CD14-positive monocyte (primary cell): ENCODE measurements around the gene PPFIBP2. TPM values are rescaled to one million over a fixed set of nuclear protein-coding genes. Genes with fewer than 3 reads are reported as not detected.

Experiments
- DNase-seq, 3 donors: peaks; one replicate each; pipeline ENCODE4 v3.0.0-alpha.2; 2011 to 2022
- H2AFZ ChIP-seq: 2 replicates; pipeline ENCODE4 v1.6.0; 2012; ENCODE audit warnings: mild to moderate bottlenecking, low read depth, low read length, inconsistent platforms; ENCODE audit not compliant: insufficient read depth, poor library complexity, severe bottlenecking
- H3K27ac ChIP-seq, 2 donors: 1 replicate in 1 of 2; 2 replicates in 1 of 2; pipeline ENCODE4 v1.5.1; 2012 to 2013; ENCODE audit warnings: low read length in 2 of 2, control low read depth in 1 of 2, inconsistent platforms in 1 of 2, low read depth in 1 of 2, mild to moderate bottlenecking in 1 of 2
- H3K27me3 ChIP-seq, 2 donors: one replicate each; pipeline versions ENCODE4 v1.6.0 to v1.6.1; 2011 to 2013; ENCODE audit warnings: low read length in 2 of 2; ENCODE audit not compliant: control insufficient read depth in 2 of 2, insufficient read depth in 2 of 2
- H3K36me3 ChIP-seq, 2 donors: replicated peaks in 1 of 2; 1 replicate in 1 of 2; 2 replicates in 1 of 2; pipeline versions ENCODE4 v1.5.1 to v1.6.1; 2012 to 2013; ENCODE audit warnings: low read length in 2 of 2, control low read depth in 1 of 2, inconsistent platforms in 1 of 2, mild to moderate bottlenecking in 1 of 2; ENCODE audit not compliant: insufficient read depth in 2 of 2, control insufficient read depth in 1 of 2
- H3K4me1 ChIP-seq, 2 donors: 1 replicate in 1 of 2; 2 replicates in 1 of 2; pipeline versions ENCODE4 v1.5.1 to v1.6.1; 2012 to 2013; ENCODE audit warnings: low read length in 2 of 2, control low read depth in 1 of 2, inconsistent platforms in 1 of 2, mild to moderate bottlenecking in 1 of 2, moderate library complexity in 1 of 2; ENCODE audit not compliant: insufficient read depth in 2 of 2, control insufficient read depth in 1 of 2
- H3K4me2 ChIP-seq: replicated peaks from 2 replicates; pipeline ENCODE3; 2012; ENCODE audit warnings: low read length, moderate library complexity, mild to moderate bottlenecking; ENCODE audit not compliant: poor library complexity, severe bottlenecking; ENCODE audit errors: extremely low read depth
- H3K4me3 ChIP-seq, 3 experiments: fragments of 200-600 bp in 1 of 3; sonication (generic) in 1 of 3; replicated peaks in 1 of 3; 1 replicate in 2 of 3; 2 replicates in 1 of 3; pipeline ENCODE4 v1.5.1; 2011 to 2013; ENCODE audit warnings: low read length in 3 of 3, mild to moderate bottlenecking in 3 of 3, control low read depth in 2 of 3, low read depth in 2 of 3, inconsistent platforms in 1 of 3, moderate library complexity in 1 of 3
- H3K79me2 ChIP-seq: 2 replicates; pipeline ENCODE4 v1.6.0; 2012; ENCODE audit warnings: mild to moderate bottlenecking, control low read depth, inconsistent platforms, low read length, moderate library complexity; ENCODE audit not compliant: insufficient read depth
- H3K9ac ChIP-seq: 2 replicates; pipeline ENCODE4 v1.6.0; 2017; ENCODE audit warnings: low read length, mild to moderate bottlenecking; ENCODE audit not compliant: insufficient read depth, poor library complexity, severe bottlenecking
- H3K9me3 ChIP-seq, 2 donors: replicated peaks in 1 of 2; 1 replicate in 1 of 2; 2 replicates in 1 of 2; pipeline versions ENCODE4 v1.5.1 to v1.6.1; 2012 to 2013; ENCODE audit warnings: low read length in 2 of 2, control low read depth in 1 of 2; ENCODE audit not compliant: control insufficient read depth in 1 of 2, insufficient read depth in 1 of 2
- H4K20me1 ChIP-seq: 2 replicates; pipeline ENCODE4 v1.6.0; 2012; ENCODE audit warnings: mild to moderate bottlenecking, low read length, control low read depth, moderate library complexity; ENCODE audit not compliant: insufficient read depth
- H3K27ac Mint-ChIP-seq, 7 donors: one replicate each; pipeline ENCODE4 v1.8.0; 2020; ENCODE audit warnings: mild to moderate bottlenecking in 7 of 7, mixed read lengths in 7 of 7, moderate library complexity in 6 of 7, inconsistent platforms in 2 of 7
- H3K27me3 Mint-ChIP-seq, 3 donors: one replicate each; pipeline ENCODE4 v1.8.0; 2021 to 2022; ENCODE audit warnings: low read depth in 3 of 3, mild to moderate bottlenecking in 3 of 3, mixed read lengths in 3 of 3, moderate library complexity in 3 of 3, inconsistent platforms in 1 of 3
- H3K36me3 Mint-ChIP-seq, 2 donors: one replicate each; pipeline ENCODE4 v1.8.0; 2020; ENCODE audit warnings: mixed read lengths in 2 of 2, inconsistent platforms in 1 of 2, mild to moderate bottlenecking in 1 of 2
- H3K4me1 Mint-ChIP-seq: one replicate; pipeline ENCODE4 v1.8.0; 2020; ENCODE audit warnings: mild to moderate bottlenecking, mixed read lengths
- H3K4me3 Mint-ChIP-seq, 2 donors: one replicate each; pipeline ENCODE4 v1.8.0; 2020; ENCODE audit warnings: mild to moderate bottlenecking in 2 of 2, mixed read lengths in 2 of 2, moderate library complexity in 1 of 2
- H3K9me3 Mint-ChIP-seq, 7 donors: one replicate each; pipeline ENCODE4 v1.8.0; 2020 to 2022; ENCODE audit warnings: mixed read lengths in 7 of 7, mild to moderate bottlenecking in 6 of 7, moderate library complexity in 6 of 7, inconsistent platforms in 2 of 7
- WGBS: methylation state at CpG from one replicate; pipeline ENCODE4 v1.1.5; 2013; ENCODE audit warnings: missing lambda C conversion rate; ENCODE audit not compliant: insufficient coverage; 5-methylcytosine and 5-hydroxymethylcytosine counted together
- intact Hi-C, 2 donors: fragments of 100-400 bp; cut with micrococcal nuclease; formaldehyde crosslinking; loops; one replicate each; pipeline versions ENCODE4 v1.15.0 to v1.15.1; 2023
- polyA plus RNA-seq, 3 donors: library from polyadenylated mRNA; depleted of rRNA in 1 of 3; unstranded in 2 of 3; stranded (reverse) in 1 of 3; fragments of 300-500 nt in 2 of 3; fragments of >200 nt in 1 of 3; fragmentation: Illumina TruSeq in 2 of 3; gene quantifications; 1 replicate in 2 of 3; 2 replicates in 1 of 3; pipeline ENCODE4 v1.2.3, GENCODE V29; 2012 to 2021
- TF ChIP-seq, protein P1 (sequence below): fragments of 200-600 bp; IDR thresholded peaks from one replicate; pipeline ENCODE4 v1.8.0; 2022; ENCODE audit warnings: antibody characterized with exemption, mild to moderate bottlenecking

The PPFIBP2 gene
- polyA plus RNA-seq, 3 donors = 5.9 to 41.6 (median 8.6) TPM

DNA sequence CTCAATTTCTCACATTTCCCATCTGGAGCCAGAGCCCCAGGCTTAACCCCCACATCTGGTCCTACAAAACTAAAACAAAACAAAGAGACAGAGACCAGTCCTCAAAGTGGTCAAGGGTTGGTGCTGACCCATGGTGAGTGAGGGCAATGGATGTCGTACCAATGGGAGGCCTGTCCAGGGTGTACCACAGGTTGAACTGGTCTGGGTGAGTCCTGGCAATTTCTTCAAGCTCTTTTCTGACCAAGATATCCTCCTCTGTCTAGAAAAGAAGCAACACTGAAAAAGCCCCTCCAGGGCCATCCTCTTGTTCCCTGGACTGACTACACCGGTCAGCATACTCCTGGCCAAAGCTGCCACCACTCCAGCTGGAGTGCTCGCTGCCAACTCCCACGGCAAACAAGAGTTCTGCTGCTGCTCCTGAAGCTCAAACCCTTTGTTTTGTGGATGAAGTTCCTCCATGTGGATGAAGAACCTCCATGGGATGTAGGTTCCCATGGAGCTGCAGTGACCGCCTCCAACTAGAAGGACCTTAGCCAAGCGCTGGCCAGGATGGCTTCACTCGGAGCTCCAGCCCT is 152.6 kb downstream of the PPFIBP2 start:
- Mint-ChIP-seq H3K9me3 (peaks cover 0 to 1% (median 0%) of the 10 kb centered on the region in 7 donors), H3K27me3 (peaks cover 4 to 11% (median 8%) of the 10 kb centered on the region in 3 donors), H3K4me1 (peaks cover 16% of the 10 kb centered on the region), H3K27ac (no peak overlapping the region), H3K36me3 (peaks cover 21 to 42% of the 10 kb centered on the region in 2 donors), H3K4me3 (no peak overlapping the region)
- Histone ChIP-seq H3K79me2 (no peaks in the 10 kb centered on the region), H3K27me3 (no peaks in the 10 kb centered on the region), H2AFZ (no peak overlapping the region), H3K36me3 (peaks cover 0 to 29% of the 10 kb centered on the region in 2 donors), H3K27ac (no peak overlapping the region), H3K9me3 (no peaks in the 10 kb centered on the region), H4K20me1 (peaks cover 11% of the 10 kb centered on the region), H3K4me2 (no peak overlapping the region), H3K9ac (no peak overlapping the region), H3K4me1 (peaks cover 14 to 15% of the 10 kb centered on the region in 2 donors), H3K4me3 (no peak overlapping the region)
- intact Hi-C loops = loop anchor here (5.0 to 10.0 kb wide), 3 partner anchors 94 to 572 kb away; no protein-coding TSS in a partner anchor
- no peak for DNase-seq
- WGBS = 82% methylated on average over 4 of the region's 7 CpGs
- TF ChIP-seq, protein P1, sequence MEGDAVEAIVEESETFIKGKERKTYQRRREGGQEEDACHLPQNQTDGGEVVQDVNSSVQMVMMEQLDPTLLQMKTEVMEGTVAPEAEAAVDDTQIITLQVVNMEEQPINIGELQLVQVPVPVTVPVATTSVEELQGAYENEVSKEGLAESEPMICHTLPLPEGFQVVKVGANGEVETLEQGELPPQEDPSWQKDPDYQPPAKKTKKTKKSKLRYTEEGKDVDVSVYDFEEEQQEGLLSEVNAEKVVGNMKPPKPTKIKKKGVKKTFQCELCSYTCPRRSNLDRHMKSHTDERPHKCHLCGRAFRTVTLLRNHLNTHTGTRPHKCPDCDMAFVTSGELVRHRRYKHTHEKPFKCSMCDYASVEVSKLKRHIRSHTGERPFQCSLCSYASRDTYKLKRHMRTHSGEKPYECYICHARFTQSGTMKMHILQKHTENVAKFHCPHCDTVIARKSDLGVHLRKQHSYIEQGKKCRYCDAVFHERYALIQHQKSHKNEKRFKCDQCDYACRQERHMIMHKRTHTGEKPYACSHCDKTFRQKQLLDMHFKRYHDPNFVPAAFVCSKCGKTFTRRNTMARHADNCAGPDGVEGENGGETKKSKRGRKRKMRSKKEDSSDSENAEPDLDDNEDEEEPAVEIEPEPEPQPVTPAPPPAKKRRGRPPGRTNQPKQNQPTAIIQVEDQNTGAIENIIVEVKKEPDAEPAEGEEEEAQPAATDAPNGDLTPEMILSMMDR = no peak

DNA sequence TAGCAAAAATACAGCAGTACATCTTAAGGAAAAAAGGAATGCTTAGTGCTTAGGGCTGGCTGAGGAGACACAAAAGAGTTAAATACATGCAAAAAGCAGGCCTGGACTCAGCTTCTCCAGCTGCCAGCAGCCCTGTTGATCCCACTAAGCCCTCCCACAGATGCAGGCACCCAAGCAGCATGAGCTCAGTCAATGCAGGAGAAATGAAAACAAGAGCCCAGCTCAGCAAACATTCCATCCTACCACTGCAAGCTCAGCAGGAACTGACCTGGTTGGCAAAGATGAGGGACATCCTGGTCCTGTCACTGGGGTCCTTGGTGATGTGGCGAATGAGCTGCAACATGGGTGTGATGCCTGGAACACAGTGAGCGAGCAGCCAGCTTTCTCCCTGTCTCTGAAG is 153.7 kb downstream of the PPFIBP2 start:
- DNase-seq = no peak
- Histone ChIP-seq H3K4me1 (peaks cover 16% of the 10 kb centered on the region in 2 donors), H3K27me3 (peaks cover 2 to 6% of the 10 kb centered on the region in 2 donors), H3K4me3 (no peak overlapping the region), H3K9ac (no peak overlapping the region), H2AFZ (no peak overlapping the region), H3K36me3 (peaks cover 0 to 29% of the 10 kb centered on the region in 2 donors), H3K79me2 (no peaks in the 10 kb centered on the region), H3K9me3 (peaks cover 0 to 2% of the 10 kb centered on the region in 2 donors), H4K20me1 (peaks cover 11% of the 10 kb centered on the region), H3K4me2 (no peak overlapping the region), H3K27ac (no peak overlapping the region)
- WGBS = no CpG with 5 or more reads among the region's 2 CpGs
- intact Hi-C loops = loop anchor here (5.0 to 10.0 kb wide), 3 partner anchors 95 to 573 kb away; no protein-coding TSS in a partner anchor
- TF ChIP-seq, protein P1 = no peak
- Mint-ChIP-seq H3K27me3 (peaks cover 12 to 19% (median 13%) of the 10 kb centered on the region in 3 donors), H3K9me3 (peaks cover 0 to 5% (median 0%) of the 10 kb centered on the region in 7 donors), H3K4me3 (no peak overlapping the region), H3K36me3 (peaks cover 24 to 40% of the 10 kb centered on the region in 2 donors), H3K4me1 (peaks cover 22% of the 10 kb centered on the region), H3K27ac (no peak overlapping the region)
